ENCODE results near the gene ABHD12B.

The ABHD12B gene

DNA sequence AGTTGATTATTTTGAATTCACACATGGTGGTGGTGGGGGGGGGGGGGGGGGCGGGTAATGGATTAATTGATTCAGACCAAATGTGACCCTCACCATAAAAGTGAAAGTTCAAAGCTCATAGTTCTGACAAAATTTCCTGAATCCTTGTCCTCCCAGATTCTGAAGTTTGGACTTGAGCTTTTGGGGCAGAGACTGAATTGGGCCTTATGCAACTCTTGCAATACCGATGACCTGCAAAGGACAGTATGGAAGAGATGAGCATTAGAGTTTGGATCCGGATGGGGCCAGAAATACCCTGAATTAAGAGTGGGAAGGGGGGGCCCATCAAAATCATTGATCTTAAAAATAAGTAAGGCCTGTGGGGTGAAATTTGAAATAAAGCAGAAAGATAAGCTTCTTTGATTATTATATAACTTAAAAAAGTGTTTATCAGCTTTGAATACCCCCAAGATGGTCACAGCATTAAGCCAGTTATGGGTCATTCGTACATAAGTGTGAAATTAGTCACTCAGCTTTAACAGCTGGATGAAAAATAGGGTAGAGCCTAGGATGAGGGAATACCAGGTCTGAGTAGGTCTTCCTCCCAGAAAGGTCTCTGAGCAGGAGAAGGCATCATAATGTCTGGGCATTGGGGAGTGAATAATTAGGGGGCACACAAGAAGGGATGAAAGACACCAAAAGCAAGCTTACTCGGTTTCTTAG, 74.5 kb downstream of the ABHD12B start:
- Histone ChIP-seq H3K4me1 (ENCODE audit: insufficient read depth, insufficient read length) (no peaks in the 10 kb centered on the region), H3K9ac (ENCODE audit: insufficient read length, low read depth) (no peak overlapping the region), H3K36me3 (ENCODE audit: insufficient read depth, insufficient read length, low read length) (peaks cover 6% of the 10 kb centered on the region), H3K9me3 (ENCODE audit: insufficient read depth, low read length) (no peaks in the 10 kb centered on the region), H3K4me3 (ENCODE audit: insufficient read length, low read depth) (no peak overlapping the region), H3K27me3 (ENCODE audit: insufficient read depth, insufficient read length) (no peaks in the 10 kb centered on the region)
- DNase-seq (ENCODE audit: low read depth, low spot score), result no peak
- TF ChIP-seq SUZ12 (IDR thresholded peaks at IDR 0.05; ENCODE audit: extremely low read depth, insufficient read depth, insufficient read length) (no peak), ZNF274 (IDR thresholded peaks at IDR 0.05; ENCODE audit: low read depth, low read length) (no peak), YY1 (IDR thresholded peaks at IDR 0.05; ENCODE audit: insufficient read depth, insufficient read length) (no peak)

DNA sequence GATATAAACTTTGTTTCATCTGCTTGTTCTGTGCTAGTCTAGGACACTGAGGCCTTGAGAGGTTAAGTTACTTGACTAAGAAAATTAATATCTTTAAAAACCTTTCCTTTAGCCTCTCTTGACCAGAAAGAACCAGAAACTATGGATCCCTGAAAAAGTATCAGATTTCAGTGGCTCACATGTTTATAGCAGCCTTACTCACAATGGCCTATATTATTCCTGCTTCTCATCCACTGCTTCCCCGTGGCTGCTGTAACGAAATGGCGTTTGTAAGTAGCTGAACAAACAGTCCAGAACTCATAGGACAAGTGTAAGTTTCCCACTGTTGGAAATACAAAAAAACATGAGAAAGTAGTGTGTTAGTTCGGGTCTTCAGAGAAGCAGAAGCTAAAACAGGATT, 75.6 kb downstream of the ABHD12B start:
- no peaks in the 10 kb centered on the region for H3K4me1 ChIP-seq (ENCODE audit: insufficient read depth, insufficient read length)
- H3K27me3 ChIP-seq (ENCODE audit: insufficient read depth, insufficient read length), result no peaks in the 10 kb centered on the region
- no peaks in the 10 kb centered on the region for H3K36me3 ChIP-seq (ENCODE audit: insufficient read depth, insufficient read length, low read length)
- H3K9me3 ChIP-seq (ENCODE audit: insufficient read depth, low read length), result no peaks in the 10 kb centered on the region
- no peak for DNase-seq (ENCODE audit: low read depth, low spot score)
- no peak for TF ChIP-seq YY1 (IDR thresholded peaks at IDR 0.05; ENCODE audit: insufficient read depth, insufficient read length)
- TF ChIP-seq ZNF274 (IDR thresholded peaks at IDR 0.05; ENCODE audit: low read depth, low read length), result no peak
- no peak for TF ChIP-seq SUZ12 (IDR thresholded peaks at IDR 0.05; ENCODE audit: extremely low read depth, insufficient read depth, insufficient read length)
- H3K4me3 ChIP-seq (ENCODE audit: insufficient read length, low read depth), result no peak overlapping the region
- no peak overlapping the region for H3K9ac ChIP-seq (ENCODE audit: insufficient read length, low read depth)

DNA sequence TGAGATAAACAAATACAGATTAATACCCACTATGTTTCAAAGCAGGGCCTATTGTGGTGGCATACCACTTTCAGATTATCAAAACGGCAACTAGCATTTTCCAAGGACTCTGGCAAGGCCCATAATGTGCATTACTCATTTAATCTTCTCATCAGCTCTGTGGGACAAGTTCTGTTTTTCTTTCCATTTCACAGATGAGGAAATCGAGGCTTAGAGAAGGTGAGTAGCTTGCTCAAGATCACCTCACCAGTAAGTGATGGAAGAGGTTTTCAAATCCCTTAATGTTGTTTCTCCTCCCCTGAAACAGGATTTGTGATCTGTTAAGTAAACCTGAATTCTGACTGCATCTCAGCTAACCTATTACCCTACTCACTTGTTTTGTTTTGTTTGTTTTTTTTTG, 76.4 kb downstream of the ABHD12B start:
- H3K4me3 ChIP-seq (ENCODE audit: insufficient read length, low read depth), result no peak overlapping the region
- no peaks in the 10 kb centered on the region for H3K4me1 ChIP-seq (ENCODE audit: insufficient read depth, insufficient read length)
- no peaks in the 10 kb centered on the region for H3K36me3 ChIP-seq (ENCODE audit: insufficient read depth, insufficient read length, low read length)
- no peaks in the 10 kb centered on the region for H3K9me3 ChIP-seq (ENCODE audit: insufficient read depth, low read length)
- H3K9ac ChIP-seq (ENCODE audit: insufficient read length, low read depth), result no peak overlapping the region
- TF ChIP-seq SUZ12 (IDR thresholded peaks at IDR 0.05; ENCODE audit: extremely low read depth, insufficient read depth, insufficient read length), result no peak
- no peak for TF ChIP-seq YY1 (IDR thresholded peaks at IDR 0.05; ENCODE audit: insufficient read depth, insufficient read length)
- TF ChIP-seq ZNF274 (IDR thresholded peaks at IDR 0.05; ENCODE audit: low read depth, low read length), result no peak
- no peak for DNase-seq (ENCODE audit: low read depth, low spot score)
- no peaks in the 10 kb centered on the region for H3K27me3 ChIP-seq (ENCODE audit: insufficient read depth, insufficient read length)

GRCh38 chr14:50951032-50951431, 79.2 kb downstream of the ABHD12B start:
- H3K9ac ChIP-seq (ENCODE audit: insufficient read length, low read depth), result no peak overlapping the region
- H3K9me3 ChIP-seq (ENCODE audit: insufficient read depth, low read length), result no peaks in the 10 kb centered on the region
- TF ChIP-seq YY1 (IDR thresholded peaks at IDR 0.05; ENCODE audit: insufficient read depth, insufficient read length) (no peak), SUZ12 (IDR thresholded peaks at IDR 0.05; ENCODE audit: extremely low read depth, insufficient read depth, insufficient read length) (no peak), ZNF274 (IDR thresholded peaks at IDR 0.05; ENCODE audit: low read depth, low read length) (no peak)
- H3K4me3 ChIP-seq (ENCODE audit: insufficient read length, low read depth), result no peak overlapping the region
- no peaks in the 10 kb centered on the region for H3K27me3 ChIP-seq (ENCODE audit: insufficient read depth, insufficient read length)
- H3K4me1 ChIP-seq (ENCODE audit: insufficient read depth, insufficient read length), result no peaks in the 10 kb centered on the region
- DNase-seq (ENCODE audit: low read depth, low spot score), result no peak
- H3K36me3 ChIP-seq (ENCODE audit: insufficient read depth, insufficient read length, low read length), result no peaks in the 10 kb centered on the region

DNA sequence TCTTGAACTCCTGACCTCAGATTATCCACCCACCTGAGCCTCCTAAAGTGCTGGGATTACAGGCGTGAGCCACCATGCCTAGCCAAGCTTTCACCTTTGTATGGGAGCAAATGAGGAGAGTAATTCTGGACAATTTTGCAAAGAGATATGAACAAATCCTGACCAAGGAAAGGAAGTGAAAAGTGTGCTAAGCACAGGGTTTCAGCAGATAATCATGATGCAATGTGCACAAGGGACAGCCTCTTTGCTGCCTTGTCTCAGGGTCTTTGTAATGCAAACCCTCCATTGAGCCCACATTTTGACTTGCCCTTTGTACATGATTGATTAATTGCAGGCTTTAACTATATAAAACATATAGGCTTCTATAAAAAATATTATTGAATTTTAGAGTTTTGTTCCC, 81.6 kb downstream of the ABHD12B start:
- Histone ChIP-seq H3K4me3 (ENCODE audit: insufficient read length, low read depth) (no peak overlapping the region), H3K27me3 (ENCODE audit: insufficient read depth, insufficient read length) (no peaks in the 10 kb centered on the region), H3K9ac (ENCODE audit: insufficient read length, low read depth) (no peak overlapping the region), H3K4me1 (ENCODE audit: insufficient read depth, insufficient read length) (no peaks in the 10 kb centered on the region), H3K9me3 (ENCODE audit: insufficient read depth, low read length) (no peaks in the 10 kb centered on the region), H3K36me3 (ENCODE audit: insufficient read depth, insufficient read length, low read length) (no peaks in the 10 kb centered on the region)
- TF ChIP-seq ZNF274 (IDR thresholded peaks at IDR 0.05; ENCODE audit: low read depth, low read length) (no peak), SUZ12 (IDR thresholded peaks at IDR 0.05; ENCODE audit: extremely low read depth, insufficient read depth, insufficient read length) (no peak), YY1 (IDR thresholded peaks at IDR 0.05; ENCODE audit: insufficient read depth, insufficient read length) (no peak)
- DNase-seq (ENCODE audit: low read depth, low spot score), result no peak

All from NT2/D1 (cell line).